ENCODE results near the gene NIBAN1.

NIBAN1 gene

DNA sequence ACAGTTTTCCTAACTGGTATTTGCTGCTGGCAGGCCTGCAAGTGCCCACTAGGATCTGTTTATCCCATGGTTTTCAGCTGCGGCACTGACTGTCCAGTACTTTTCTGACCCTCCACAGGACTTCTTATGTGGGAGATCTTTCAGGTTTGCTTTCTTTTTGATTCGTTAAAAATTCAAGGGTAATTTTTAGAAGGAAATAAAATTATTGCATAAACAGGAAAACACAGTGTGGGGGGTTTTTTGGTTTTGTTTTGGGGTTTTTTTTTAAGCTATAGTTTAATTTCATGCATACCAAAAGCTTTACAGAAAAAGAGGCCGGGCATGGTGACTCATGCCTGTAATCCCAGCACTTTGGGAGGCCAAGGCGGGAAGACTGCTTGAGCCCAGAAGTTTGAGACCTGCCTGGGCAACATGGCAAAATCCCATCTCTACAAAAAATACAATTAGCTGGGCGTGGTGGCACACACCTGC, 3.6 kb downstream of the NIBAN1 start:
- Histone ChIP-seq H3K27me3 (ENCODE audit: low read depth, low read length) (no peaks in the 10 kb centered on the region), H4K20me1 (ENCODE audit: insufficient read depth, low read length) (peaks cover 31% of the 10 kb centered on the region), H3K79me2 (ENCODE audit: low read length) (peaks cover 84% of the 10 kb centered on the region), H3K9ac (ENCODE audit: low read length) (peak overlapping the region; percentile 19; the same call in 1 of the 2 replicates), H2AFZ (ENCODE audit: low read depth, low read length) (no peak overlapping the region), H3K4me1 (ENCODE audit: low read length) (peaks cover 68% of the 10 kb centered on the region), H3K9me3 (ENCODE audit: insufficient read depth, low read length) (no peaks in the 10 kb centered on the region), H3K4me3 (ENCODE audit: low read length) (peak overlapping the region; percentile 84), H3K36me3 (replicated peaks; ENCODE audit: low read depth, low read length) (peaks cover 41% of the 10 kb centered on the region), H3K4me2 (ENCODE audit: low read length) (peak overlapping the region; percentile 85), H3K27ac (ENCODE audit: low read length) (peak overlapping the region; percentile 93; the same call in 1 of the 2 replicates)
- TF ChIP-seq EZH2phosphoT487 (IDR thresholded peaks at IDR 0.05; ENCODE audit: low read depth) (no peak), CTCF (IDR thresholded peaks at IDR 0.05; ENCODE audit: low read depth, low read length) (no peak)

GRCh38 chr1:184966989-184967388, 7.3 kb downstream of the NIBAN1 start:
- Histone ChIP-seq H2AFZ (ENCODE audit: low read depth, low read length) (no peak overlapping the region), H3K27me3 (ENCODE audit: low read depth, low read length) (no peaks in the 10 kb centered on the region), H3K4me2 (ENCODE audit: low read length) (no peak overlapping the region)

GRCh38 chr1:184965944-184966860, 8.1 kb downstream of the NIBAN1 start:
- TF ChIP-seq EZH2phosphoT487 (IDR thresholded peaks at IDR 0.05; ENCODE audit: low read depth) = no peak
- no peak for TF ChIP-seq CTCF (IDR thresholded peaks at IDR 0.05; ENCODE audit: low read depth, low read length)
- H3K36me3 ChIP-seq (replicated peaks; ENCODE audit: low read depth, low read length) = peaks cover 60% of the 10 kb centered on the region
- peaks cover 55% of the 10 kb centered on the region for H4K20me1 ChIP-seq (ENCODE audit: insufficient read depth, low read length)
- H3K4me2 ChIP-seq (ENCODE audit: low read length) = no peak overlapping the region
- H3K27ac ChIP-seq (ENCODE audit: low read length) = no peak overlapping the region
- no peaks in the 10 kb centered on the region for H3K9me3 ChIP-seq (ENCODE audit: insufficient read depth, low read length)
- no peak overlapping the region for H2AFZ ChIP-seq (ENCODE audit: low read depth, low read length)
- peaks cover 52% of the 10 kb centered on the region for H3K4me1 ChIP-seq (ENCODE audit: low read length)
- no peak overlapping the region for H3K4me3 ChIP-seq (ENCODE audit: low read length)
- peaks cover 96% of the 10 kb centered on the region for H3K79me2 ChIP-seq (ENCODE audit: low read length)
- no peak overlapping the region for H3K9ac ChIP-seq (ENCODE audit: low read length)
- H3K27me3 ChIP-seq (ENCODE audit: low read depth, low read length) = no peaks in the 10 kb centered on the region

More at GRCh38 chr1:184966989-184967388, 7.3 kb downstream of the NIBAN1 start:
- peaks cover 51% of the 10 kb centered on the region for H4K20me1 ChIP-seq (ENCODE audit: insufficient read depth, low read length)
- H3K4me1 ChIP-seq (ENCODE audit: low read length) = peaks cover 60% of the 10 kb centered on the region
- H3K79me2 ChIP-seq (ENCODE audit: low read length) = peaks cover 96% of the 10 kb centered on the region
- H3K27ac ChIP-seq (ENCODE audit: low read length) = no peak overlapping the region
- no peak overlapping the region for H3K4me3 ChIP-seq (ENCODE audit: low read length)
- no peaks in the 10 kb centered on the region for H3K9me3 ChIP-seq (ENCODE audit: insufficient read depth, low read length)
- no peak overlapping the region for H3K9ac ChIP-seq (ENCODE audit: low read length)
- H3K36me3 ChIP-seq (replicated peaks; ENCODE audit: low read depth, low read length) = peaks cover 56% of the 10 kb centered on the region
- TF ChIP-seq EZH2phosphoT487 (IDR thresholded peaks at IDR 0.05; ENCODE audit: low read depth) (no peak), CTCF (IDR thresholded peaks at IDR 0.05; ENCODE audit: low read depth, low read length) (no peak)

GRCh38 chr1:184965439-184965838, 8.9 kb downstream of the NIBAN1 start:
- Histone ChIP-seq H3K9ac (ENCODE audit: low read length) (no peak overlapping the region), H3K4me3 (ENCODE audit: low read length) (no peak overlapping the region), H3K79me2 (ENCODE audit: low read length) (peaks cover 94% of the 10 kb centered on the region), H2AFZ (ENCODE audit: low read depth, low read length) (no peak overlapping the region), H3K27ac (ENCODE audit: low read length) (no peak overlapping the region), H4K20me1 (ENCODE audit: insufficient read depth, low read length) (peaks cover 55% of the 10 kb centered on the region), H3K4me1 (ENCODE audit: low read length) (peaks cover 44% of the 10 kb centered on the region), H3K36me3 (replicated peaks; ENCODE audit: low read depth, low read length) (peaks cover 55% of the 10 kb centered on the region), H3K9me3 (ENCODE audit: insufficient read depth, low read length) (no peaks in the 10 kb centered on the region), H3K27me3 (ENCODE audit: low read depth, low read length) (no peaks in the 10 kb centered on the region), H3K4me2 (ENCODE audit: low read length) (no peak overlapping the region)
- TF ChIP-seq CTCF (IDR thresholded peaks at IDR 0.05; ENCODE audit: low read depth, low read length) = no peak
- no peak for TF ChIP-seq EZH2phosphoT487 (IDR thresholded peaks at IDR 0.05; ENCODE audit: low read depth)

All from OCI-LY3 (cell line).